Psoas muscle (tissue), 8 donors: Measurements from ENCODE around the gene HYKK. TPM values are rescaled to one million over a fixed set of nuclear protein-coding genes. Genes with fewer than 3 reads are reported as not detected.
"Not testable (repeated sequence)": the region's sequence is repeated elsewhere in the genome, so short reads cannot be mapped to it uniquely, and the experiment has no call there.

Experiments
- ATAC-seq, 4 donors: fragments of 200-7000 bp; cut with Tn5 transposase; one replicate each; pipeline ENCODE4 v1.9.1; 2020; ENCODE audit warnings: moderate library complexity in 3 of 4, mild to moderate bottlenecking in 2 of 4
- DNase-seq, 2 donors: peaks; one replicate each; pipeline ENCODE4 v3.0.0-alpha.2; 2020
- H3K27ac ChIP-seq: fragments of 200-600 bp; one replicate; pipeline ENCODE4 v1.8.0; 2022
- H3K27me3 ChIP-seq, 3 donors: fragments of 200-600 bp in 1 of 3; one replicate each; pipeline versions ENCODE4 v1.6.1 to v1.8.0; 2013 to 2022; ENCODE audit warnings: low read length in 2 of 3, mild to moderate bottlenecking in 2 of 3, moderate library complexity in 1 of 3; ENCODE audit not compliant: insufficient read depth in 3 of 3
- H3K36me3 ChIP-seq, 2 donors: fragments of 200-600 bp in 1 of 2; one replicate each; pipeline versions ENCODE4 v1.6.1 to v1.8.0; 2013 to 2022; ENCODE audit warnings: low read depth in 1 of 2, mild to moderate bottlenecking in 1 of 2, moderate library complexity in 1 of 2; ENCODE audit not compliant: insufficient read depth in 1 of 2
- H3K4me1 ChIP-seq: fragments of 200-600 bp; one replicate; pipeline ENCODE4 v1.8.0; 2022
- H3K4me3 ChIP-seq: fragments of 200-600 bp; one replicate; pipeline ENCODE4 v1.8.0; 2022; ENCODE audit warnings: mild to moderate bottlenecking
- H3K9me3 ChIP-seq: fragments of 200-600 bp; one replicate; pipeline ENCODE4 v1.8.0; 2022
- WGBS, 3 donors: extraction: QIAGEN DNeasy Blood & Tissue Kit; methylation state at CpG; one replicate each; pipeline versions ENCODE4 v1.1.6 to v1.1.7; 2013; 5-methylcytosine and 5-hydroxymethylcytosine counted together
- intact Hi-C, 2 donors: fragments of 100-400 bp; cut with DNase I; formaldehyde crosslinking; loops; one replicate each; pipeline versions ENCODE4 v1.11.0 to v1.14.2; 2022
- polyA plus RNA-seq, 3 donors: library from polyadenylated mRNA; stranded (reverse); fragments of 200-250 nt; gene quantifications; one replicate each; pipeline ENCODE4 v1.2.3, GENCODE V29; 2013
- total RNA-seq, 4 donors: library from RNA; stranded (reverse); fragmentation: NEBNext Ultra II Directional in 2 of 4; extraction: Animal tissue kit (Norgen Biotek cat#: 25700) in 2 of 4; gene quantifications; one replicate each; pipeline versions ENCODE4 v1.2.1 to v1.2.4, GENCODE V29; 2021 to 2023
- TF ChIP-seq, protein P1 (sequence below): fragments of 200-600 bp; IDR thresholded peaks from one replicate; pipeline ENCODE4 v1.8.0; 2022; ENCODE audit warnings: antibody characterized with exemption
- donor health status: healthy with polysubstance abuse.
- donor health status: DM: no; HTN: no; CAD: no; lungs with moderate emphysema.
- donor health status: Bipolar disorder and iron deficiency.
- donor health status: healthy.
- donor health status: DM: yes; HTN: yes; CAD: no.
- donor health status: DM: no; HTN: no; CAD: no.
- donor health status: DM: no; HTN: no; CAD: no.
- donor health status: DM: yes; HTN: yes; CAD: no.

The HYKK gene
- total and polyA plus RNA-seq, 7 donors: 1.1 to 10.9 (median 3.4) TPM

- TF ChIP-seq, protein P1, sequence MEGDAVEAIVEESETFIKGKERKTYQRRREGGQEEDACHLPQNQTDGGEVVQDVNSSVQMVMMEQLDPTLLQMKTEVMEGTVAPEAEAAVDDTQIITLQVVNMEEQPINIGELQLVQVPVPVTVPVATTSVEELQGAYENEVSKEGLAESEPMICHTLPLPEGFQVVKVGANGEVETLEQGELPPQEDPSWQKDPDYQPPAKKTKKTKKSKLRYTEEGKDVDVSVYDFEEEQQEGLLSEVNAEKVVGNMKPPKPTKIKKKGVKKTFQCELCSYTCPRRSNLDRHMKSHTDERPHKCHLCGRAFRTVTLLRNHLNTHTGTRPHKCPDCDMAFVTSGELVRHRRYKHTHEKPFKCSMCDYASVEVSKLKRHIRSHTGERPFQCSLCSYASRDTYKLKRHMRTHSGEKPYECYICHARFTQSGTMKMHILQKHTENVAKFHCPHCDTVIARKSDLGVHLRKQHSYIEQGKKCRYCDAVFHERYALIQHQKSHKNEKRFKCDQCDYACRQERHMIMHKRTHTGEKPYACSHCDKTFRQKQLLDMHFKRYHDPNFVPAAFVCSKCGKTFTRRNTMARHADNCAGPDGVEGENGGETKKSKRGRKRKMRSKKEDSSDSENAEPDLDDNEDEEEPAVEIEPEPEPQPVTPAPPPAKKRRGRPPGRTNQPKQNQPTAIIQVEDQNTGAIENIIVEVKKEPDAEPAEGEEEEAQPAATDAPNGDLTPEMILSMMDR: no peak
- Histone ChIP-seq H3K4me3 (no peak overlapping the region), H3K27ac (no peak overlapping the region), H3K4me1 (no peaks in the 10 kb centered on the region), H3K9me3 (no peaks in the 10 kb centered on the region), H3K27me3 (no peaks in the 10 kb centered on the region), H3K36me3 (peaks cover 9 to 40% of the 10 kb centered on the region in 2 donors)
- DNase-seq (no peak), ATAC-seq (peak in 1 of 4 donors; percentile 35)
- 69 to 85% (median 75%) methylated on average over 5 of the region's 5 CpGs for WGBS, 3 donors
- intact Hi-C loops: no loop called here
Observed at GRCh38 chr15:78552597-78552996, 45.2 kb downstream of the HYKK start.

DNA sequence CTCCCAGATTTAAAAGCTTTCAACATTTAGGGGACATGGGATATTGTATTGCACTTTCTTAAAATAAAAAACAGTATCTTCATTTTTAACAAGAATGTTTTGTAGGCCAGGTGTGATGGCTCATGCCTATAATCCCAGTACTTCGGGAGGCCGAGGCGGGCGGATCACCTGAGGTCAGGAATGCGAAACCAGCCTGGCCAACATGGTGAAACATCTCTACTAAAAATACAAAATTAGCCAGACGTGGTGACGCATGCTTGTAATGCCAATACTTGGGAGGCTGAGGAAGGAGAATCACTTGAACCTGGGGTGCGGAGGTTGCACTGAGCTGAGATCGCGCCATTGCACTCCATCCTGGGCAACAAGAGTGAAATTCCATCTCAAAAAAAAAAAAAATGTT is 52.8 kb downstream of the HYKK start:
- not testable (repeated sequence) for H3K27me3 ChIP-seq, DNase-seq
- 68 to 79% (median 73%) methylated on average over 10 of the region's 10 CpGs for WGBS, 3 donors

DNA sequence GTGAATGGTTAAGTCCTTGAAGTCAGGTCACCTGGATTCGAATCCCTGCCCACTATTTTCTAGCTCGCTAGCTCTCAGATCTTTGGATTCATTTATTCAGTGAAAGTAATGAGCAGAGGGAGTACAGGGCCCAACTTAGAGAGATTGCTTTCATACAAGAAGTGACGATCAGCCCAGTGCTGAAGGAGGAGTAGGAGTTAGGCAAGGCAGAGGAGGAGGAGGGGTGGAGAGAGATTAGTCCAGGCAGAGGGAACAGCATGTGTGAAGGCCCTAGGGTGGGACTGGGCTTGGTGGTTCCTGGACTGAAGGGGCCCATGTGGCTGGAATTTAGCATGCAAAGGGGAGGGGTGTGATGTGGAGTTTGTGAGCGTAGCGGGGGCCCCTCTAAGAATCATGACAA is 54.1 kb downstream of the HYKK start:
- TF ChIP-seq, protein P1: no peak
- intact Hi-C loops: no loop called here
- ATAC-seq (no peak), DNase-seq (no peak)
- no peaks in the 10 kb centered on the region for H3K27me3 ChIP-seq
- no peaks in the 10 kb centered on the region for H3K9me3 ChIP-seq
- no peaks in the 10 kb centered on the region for H3K36me3 ChIP-seq
- WGBS, 3 donors: 83 to 91% (median 91%) methylated on average over 5 of the region's 5 CpGs
- no peak overlapping the region for H3K27ac ChIP-seq
- H3K4me3 ChIP-seq: no peak overlapping the region
- H3K4me1 ChIP-seq: peaks cover 8% of the 10 kb centered on the region

More for the DNA sequence above, 52.8 kb downstream of the HYKK start:
- H3K27ac ChIP-seq, H3K4me1 ChIP-seq, intact Hi-C loops, H3K4me3 ChIP-seq, H3K9me3 ChIP-seq, H3K36me3 ChIP-seq: not testable (repeated sequence)
- ATAC-seq: peak in 3 of 4 donors; percentile 18 to 62 (median 36)

DNA sequence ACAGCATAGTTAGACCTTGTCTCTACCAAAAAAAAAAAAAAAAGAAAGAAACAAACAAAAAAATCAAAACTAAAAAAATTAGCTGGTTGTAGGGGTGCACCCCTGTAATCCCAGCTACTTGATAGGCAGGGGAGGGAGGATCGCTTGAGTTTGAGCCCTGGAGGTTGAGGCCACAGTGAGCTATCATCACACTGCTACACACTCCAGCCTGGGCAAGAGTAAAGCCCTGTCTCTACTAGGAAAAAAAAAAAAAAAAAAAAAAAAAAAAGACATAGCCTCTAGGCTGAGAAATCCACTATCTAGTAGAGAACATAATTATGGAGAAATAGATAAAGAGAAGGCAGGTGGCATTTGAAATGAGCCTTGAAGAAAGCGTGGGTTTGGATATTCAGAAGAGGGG is 55.7 kb downstream of the HYKK start:
- ATAC-seq: no peak
- H3K27ac ChIP-seq: no peak overlapping the region
- no peaks in the 10 kb centered on the region for H3K9me3 ChIP-seq
- 94 to 100% (median 98%) methylated on average over 2 of the region's 2 CpGs for WGBS, 3 donors
- H3K4me1 ChIP-seq: peaks cover 9% of the 10 kb centered on the region
- no peaks in the 10 kb centered on the region for H3K27me3 ChIP-seq
- TF ChIP-seq, protein P1: no peak
- intact Hi-C loops: no loop called here
- DNase-seq: no peak
- H3K4me3 ChIP-seq: no peak overlapping the region
- H3K36me3 ChIP-seq: no peaks in the 10 kb centered on the region

DNA sequence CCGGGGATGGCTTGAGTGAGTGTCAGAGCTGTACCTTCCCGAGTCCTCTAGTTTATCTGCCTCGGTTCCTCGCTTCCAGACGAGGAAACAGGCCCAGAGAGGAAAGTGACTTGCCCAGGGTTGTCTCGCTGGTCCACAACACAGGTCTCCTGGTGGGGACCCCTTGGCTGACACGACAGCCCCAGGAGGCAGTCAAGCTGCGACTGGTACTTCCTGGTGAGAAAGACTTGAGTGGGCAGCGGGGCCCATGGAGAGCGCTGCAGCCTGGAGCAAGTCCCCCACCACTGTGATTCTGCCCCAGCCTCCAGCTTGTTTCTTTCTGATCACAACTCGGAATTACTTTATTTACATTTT is 57.3 kb downstream of the HYKK start:
- no peak for ATAC-seq
- TF ChIP-seq, protein P1: no peak
- DNase-seq: no peak
- Histone ChIP-seq H3K27ac (no peak overlapping the region), H3K9me3 (no peaks in the 10 kb centered on the region), H3K4me3 (peak overlapping the region; percentile 72), H3K36me3 (no peaks in the 10 kb centered on the region), H3K27me3 (no peaks in the 10 kb centered on the region), H3K4me1 (peaks cover 9% of the 10 kb centered on the region)
- intact Hi-C loops: no loop called here
- WGBS, 3 donors: 72 to 85% (median 82%) methylated on average over 11 of the region's 11 CpGs
